ENCODE data around the gene PSIP1.

- no peak for TF ChIP-seq CTCF (IDR thresholded peaks at IDR 0.05; ENCODE audit: low read depth, low read length, poor library complexity, severe bottlenecking)
- no peak for TF ChIP-seq EZH2phosphoT487 (IDR thresholded peaks at IDR 0.05; ENCODE audit: borderline replicate concordance, low read length)
Measured at GRCh38 chr9:15509931-15510788, 610 bp downstream of the PSIP1 start.
